GM23248 (cell line): ENCODE results near the gene TWIST2.

Experiments used
- EZH2 ChIP-seq: fragments of 200-600 bp; sonication (generic); IDR thresholded peaks from 2 replicates; pipeline ENCODE4 v1.6.1; 2018; ENCODE audit warnings: antibody characterized with exemption, mild to moderate bottlenecking; ENCODE audit not compliant: insufficient read depth, poor library complexity, severe bottlenecking
- EZH2phosphoT487 ChIP-seq: fragments of 200-600 bp; sonication (generic); IDR thresholded peaks from 2 replicates; pipeline ENCODE4 v1.6.1; 2018; ENCODE audit warnings: antibody characterized with exemption, moderate library complexity, mild to moderate bottlenecking, low read depth; ENCODE audit not compliant: insufficient read depth

DNA sequence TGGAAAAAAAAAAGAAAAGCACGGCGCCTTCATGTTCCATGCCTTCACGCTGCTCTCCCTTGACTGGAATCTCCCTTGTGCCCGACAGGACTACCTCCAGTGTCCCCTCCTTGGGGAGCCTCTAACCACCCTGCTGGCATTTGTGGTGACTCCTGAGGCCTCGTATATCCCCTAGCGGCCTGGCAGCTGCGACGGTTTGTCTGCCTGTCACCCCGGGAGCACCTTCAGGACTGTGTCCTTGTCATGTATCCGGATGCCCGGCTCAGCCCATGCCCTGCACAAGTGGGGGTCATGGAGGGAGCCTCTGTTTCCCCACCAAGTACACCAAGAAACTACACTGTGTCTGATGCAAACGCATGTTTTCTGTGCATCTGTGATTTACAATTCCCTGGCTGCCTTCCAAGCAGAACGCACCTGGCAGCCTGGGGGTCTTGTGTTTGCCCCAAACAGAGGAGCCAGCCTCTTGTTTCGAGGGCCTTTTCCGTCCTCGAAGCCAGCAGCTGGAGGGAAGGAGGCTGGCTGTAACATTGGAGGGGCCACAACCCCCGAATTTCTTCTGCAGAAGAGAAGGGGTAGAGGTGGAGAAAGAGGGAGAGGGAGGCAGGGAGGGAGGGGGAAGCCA is 18.9 kb downstream of the TWIST2 start:
- no peak for TF ChIP-seq EZH2
- no peak for TF ChIP-seq EZH2phosphoT487
